Naive B cell (primary cell): ENCODE data around the gene AMMECR1L. TPM values are rescaled to one million over a fixed set of nuclear protein-coding genes. Genes with fewer than 3 reads are reported as not detected.
A peak's percentile ranks its signal among the peaks of the same experiment; 100 is the strongest.
"Not testable (repeated sequence)": the region's sequence is repeated elsewhere in the genome, so short reads cannot be mapped to it uniquely, and the experiment has no call there.

Experiments
- ATAC-seq, 2 donors: fragments of 150-1000 bp; cut with Tn5 transposase; 2 replicates each; pipeline ENCODE4 v1.10.0; 2021; ENCODE audit warnings: low read depth in 2 of 2, mild to moderate bottlenecking in 2 of 2, moderate library complexity in 2 of 2
- DNase-seq: peaks from one replicate; pipeline ENCODE4 v3.0.0; 2022
- H3K27ac Mint-ChIP-seq, 6 donors: one replicate each; pipeline ENCODE4 v1.8.0; 2020 to 2022; ENCODE audit warnings: mild to moderate bottlenecking in 6 of 6, mixed read lengths in 6 of 6, moderate library complexity in 5 of 6, inconsistent platforms in 2 of 6
- H3K27me3 Mint-ChIP-seq, 3 donors: one replicate each; pipeline ENCODE4 v1.8.0; 2021 to 2022; ENCODE audit warnings: mixed read lengths in 3 of 3, mild to moderate bottlenecking in 1 of 3
- H3K36me3 Mint-ChIP-seq, 2 donors: one replicate each; pipeline ENCODE4 v1.8.0; 2020 to 2022; ENCODE audit warnings: mixed read lengths in 2 of 2, inconsistent platforms in 1 of 2, mild to moderate bottlenecking in 1 of 2
- H3K4me1 Mint-ChIP-seq, 3 donors: one replicate each; pipeline ENCODE4 v1.8.0; 2020 to 2022; ENCODE audit warnings: mixed read lengths in 3 of 3, inconsistent platforms in 1 of 3, mild to moderate bottlenecking in 1 of 3, moderate library complexity in 1 of 3
- H3K4me3 Mint-ChIP-seq, 8 donors: one replicate each; pipeline ENCODE4 v1.8.0; 2020 to 2022; ENCODE audit warnings: mild to moderate bottlenecking in 8 of 8, mixed read lengths in 8 of 8, moderate library complexity in 8 of 8, inconsistent platforms in 2 of 8
- H3K9me3 Mint-ChIP-seq, 7 donors: one replicate each; pipeline ENCODE4 v1.8.0; 2020 to 2022; ENCODE audit warnings: mixed read lengths in 7 of 7, mild to moderate bottlenecking in 5 of 7, inconsistent platforms in 2 of 7, moderate library complexity in 1 of 7
- polyA plus RNA-seq, 6 donors: library from polyadenylated mRNA; unstranded; fragments of 300-500 nt; fragmentation: Illumina TruSeq; gene quantifications; one replicate each; pipeline ENCODE4 v1.2.3, GENCODE V29; 2021; ENCODE audit warnings: low read depth in 6 of 6

Gene AMMECR1L
- polyA plus RNA-seq, 6 donors from 2014 or later: 3.7 to 9.9 (median 7.4) TPM

DNA sequence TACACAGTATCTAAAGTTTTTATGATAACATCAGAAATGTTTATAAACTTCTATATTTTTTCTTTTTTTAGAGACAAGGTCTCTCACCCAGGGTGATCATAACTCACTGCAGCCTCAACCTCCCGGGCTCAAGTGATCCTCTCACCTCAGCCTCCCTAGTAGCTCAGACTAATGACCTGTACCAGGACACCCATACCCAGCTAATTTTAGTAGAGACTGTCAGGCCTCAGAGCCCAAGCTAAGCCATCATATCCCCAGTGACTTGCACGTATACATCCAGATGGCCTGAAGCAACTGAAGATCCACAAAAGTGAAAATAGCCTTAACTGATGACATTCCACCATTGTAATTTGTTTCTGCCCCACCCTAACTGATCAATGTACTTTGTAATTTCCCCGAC, 73.3 kb downstream of the AMMECR1L start:
- H3K27me3 Mint-ChIP-seq, DNase-seq, H3K9me3 Mint-ChIP-seq, ATAC-seq: not testable (repeated sequence)
- Mint-ChIP-seq H3K4me3 (peak overlapping the region; percentile 19 to 100 (median 98)), H3K4me1 (peaks cover 30 to 43% (median 42%) of the 10 kb centered on the region in 3 donors), H3K27ac (peak overlapping the region in 1 of 6 donors; percentile 90), H3K36me3 (peaks cover 0 to 13% of the 10 kb centered on the region in 2 donors)

Other genes starting within 250 kb of the AMMECR1L start
- not detected for gene GPR17, start 239.8 kb downstream of the AMMECR1L start, polyA plus RNA-seq
- gene LIMS2, start 210.4 kb downstream of the AMMECR1L start, polyA plus RNA-seq: 10 to 100 TPM; 11.2 to 60.4 (median 27.7) TPM
- 1 to 10 TPM in 3 of 6 donors, under 1 TPM in 2, not detected in 1; 0.28 to 3.0 (median 2.8) TPM for gene SFT2D3, start 184.5 kb downstream of the AMMECR1L start, polyA plus RNA-seq
- 10 to 100 TPM; 20.5 to 50.4 (median 37.3) TPM for gene WDR33, start 74.8 kb downstream of the AMMECR1L start, polyA plus RNA-seq
- 10 to 100 TPM; 15.9 to 45.1 (median 37.1) TPM for gene POLR2D, start 27.8 kb downstream of the AMMECR1L start, polyA plus RNA-seq
- gene SAP130, start 142.1 kb upstream of the AMMECR1L start, polyA plus RNA-seq: 10 to 100 TPM in 1 of 6 donors, 1 to 10 TPM in 5; 5.7 to 12.1 (median 7.1) TPM
- gene UGGT1, start 205.2 kb upstream of the AMMECR1L start, polyA plus RNA-seq: 10 to 100 TPM in 5 of 6 donors, under 1 TPM in 1; 0.71 to 18.0 (median 11.3) TPM